Activated T-cell treated with anti-CD3 and anti-CD28 coated beads for 48 hours (primary cell): Measurements from ENCODE around the gene GPR137C.
A peak's percentile ranks its signal among the peaks of the same experiment; 100 is the strongest.
"Not testable (repeated sequence)": the region's sequence is repeated elsewhere in the genome, so short reads cannot be mapped to it uniquely, and the experiment has no call there.

Experiments
- DNase-seq: peaks from one replicate; pipeline ENCODE4 v3.0.0-alpha.2; 2020; ENCODE audit warnings: low read depth

Gene GPR137C

GRCh38 chr14:52568454-52568853, 15.8 kb downstream of the GPR137C start:
- not testable (repeated sequence) for DNase-seq

GRCh38 chr14:52575858-52576257, 23.2 kb downstream of the GPR137C start:
- no peak for DNase-seq

GRCh38 chr14:52583544-52583943, 30.9 kb downstream of the GPR137C start:
- DNase-seq: no peak

GRCh38 chr14:52589646-52590045, 37.0 kb downstream of the GPR137C start:
- DNase-seq: no peak

GRCh38 chr14:52590318-52590717, 37.7 kb downstream of the GPR137C start:
- DNase-seq: no peak

- DNase-seq: no peak
Measured at GRCh38 chr14:52596320-52596719, 43.7 kb downstream of the GPR137C start.

GRCh38 chr14:52596861-52597260, 44.2 kb downstream of the GPR137C start:
- DNase-seq: no peak

GRCh38 chr14:52598568-52598967, 45.9 kb downstream of the GPR137C start:
- no peak for DNase-seq

- DNase-seq: no peak
Measured at GRCh38 chr14:52599974-52600373, 47.3 kb downstream of the GPR137C start.

GRCh38 chr14:52602131-52602530, 49.5 kb downstream of the GPR137C start:
- DNase-seq: no peak

GRCh38 chr14:52607061-52607460, 54.4 kb downstream of the GPR137C start:
- no peak for DNase-seq

GRCh38 chr14:52609445-52610044, 56.9 kb downstream of the GPR137C start:
- DNase-seq: no peak

- no peak for DNase-seq
Measured at GRCh38 chr14:52610187-52610586, 57.6 kb downstream of the GPR137C start.

GRCh38 chr14:52618602-52619001, 66.0 kb downstream of the GPR137C start:
- DNase-seq: no peak

- DNase-seq: no peak
Measured at GRCh38 chr14:52619687-52620086, 67.1 kb downstream of the GPR137C start.

- peak; percentile 3 for DNase-seq
Measured at GRCh38 chr14:52640137-52640536, 87.5 kb downstream of the GPR137C start.

- DNase-seq: no peak
Measured at GRCh38 chr14:52641745-52642144, 89.1 kb downstream of the GPR137C start.

- no peak for DNase-seq
Measured at GRCh38 chr14:52649511-52649910, 96.9 kb downstream of the GPR137C start.

GRCh38 chr14:52650774-52651173, 98.1 kb downstream of the GPR137C start:
- DNase-seq: no peak

GRCh38 chr14:52656905-52657304, 104.3 kb downstream of the GPR137C start:
- no peak for DNase-seq

GRCh38 chr14:52660325-52660724, 107.7 kb downstream of the GPR137C start:
- DNase-seq: no peak

GRCh38 chr14:52660832-52661231, 108.2 kb downstream of the GPR137C start:
- DNase-seq: no peak

GRCh38 chr14:52661314-52661713, 108.7 kb downstream of the GPR137C start:
- DNase-seq: no peak

GRCh38 chr14:52663850-52664249, 111.2 kb downstream of the GPR137C start:
- no peak for DNase-seq

GRCh38 chr14:52678591-52678990, 126.0 kb downstream of the GPR137C start:
- no peak for DNase-seq
